ENCODE results near the gene TYSND1.

TYSND1 gene

GRCh38 chr10:70175516-70175915 lies 29.0 kb upstream of the TYSND1 start:
- H3K4me3 ChIP-seq (ENCODE audit: low read length), result no peak overlapping the region
- TF ChIP-seq CTCF (conservative IDR thresholded peaks at IDR 0.05; ENCODE audit: low read length), result no peak
- DNase-seq (ENCODE audit: low read depth), result peak; percentile 58

- no peak for TF ChIP-seq CTCF (conservative IDR thresholded peaks at IDR 0.05; ENCODE audit: low read length)
Measured at GRCh38 chr10:70174058-70174741, 27.7 kb upstream of the TYSND1 start.

GRCh38 chr10:70169649-70170364 lies 23.3 kb upstream of the TYSND1 start:
- peak overlapping the region; percentile 97 for H3K4me3 ChIP-seq (ENCODE audit: low read length)
- DNase-seq (ENCODE audit: low read depth), result peak; percentile 36
- TF ChIP-seq CTCF (conservative IDR thresholded peaks at IDR 0.05; ENCODE audit: low read length), result no peak

More at GRCh38 chr10:70174058-70174741, 27.7 kb upstream of the TYSND1 start:
- no peak overlapping the region for H3K4me3 ChIP-seq (ENCODE audit: low read length)
- no peak for DNase-seq (ENCODE audit: low read depth)

- TF ChIP-seq CTCF (conservative IDR thresholded peaks at IDR 0.05; ENCODE audit: low read length), result no peak
- H3K4me3 ChIP-seq (ENCODE audit: low read length), result peak overlapping the region; percentile 97
- no peak for DNase-seq (ENCODE audit: low read depth)
Measured at GRCh38 chr10:70169011-70169410, 22.5 kb upstream of the TYSND1 start.

GRCh38 chr10:70167246-70167645 lies 20.7 kb upstream of the TYSND1 start:
- DNase-seq (ENCODE audit: low read depth), result peak; percentile 33
- TF ChIP-seq CTCF (conservative IDR thresholded peaks at IDR 0.05; ENCODE audit: low read length), result no peak

GRCh38 chr10:70166394-70166793 lies 19.9 kb upstream of the TYSND1 start:
- no peak for TF ChIP-seq CTCF (conservative IDR thresholded peaks at IDR 0.05; ENCODE audit: low read length)
- H3K4me3 ChIP-seq (ENCODE audit: low read length), result no peak overlapping the region
- no peak for DNase-seq (ENCODE audit: low read depth)

More at GRCh38 chr10:70167246-70167645, 20.7 kb upstream of the TYSND1 start:
- H3K4me3 ChIP-seq (ENCODE audit: low read length), result no peak overlapping the region

GRCh38 chr10:70164163-70164562 lies 17.7 kb upstream of the TYSND1 start:
- H3K4me3 ChIP-seq (ENCODE audit: low read length), result no peak overlapping the region
- TF ChIP-seq CTCF (conservative IDR thresholded peaks at IDR 0.05; ENCODE audit: low read length), result no peak
- DNase-seq (ENCODE audit: low read depth), result no peak

Measured in AG10803 (cell line).